GM18520 (cell line): ENCODE data around the gene RILP.

Source experiments
- ATAC-seq: cut with Tn5 transposase; IDR thresholded peaks from one replicate; pipeline ENCODE4 v1.9.1; 2021; ENCODE audit not compliant: unreplicated experiment

The RILP gene

DNA sequence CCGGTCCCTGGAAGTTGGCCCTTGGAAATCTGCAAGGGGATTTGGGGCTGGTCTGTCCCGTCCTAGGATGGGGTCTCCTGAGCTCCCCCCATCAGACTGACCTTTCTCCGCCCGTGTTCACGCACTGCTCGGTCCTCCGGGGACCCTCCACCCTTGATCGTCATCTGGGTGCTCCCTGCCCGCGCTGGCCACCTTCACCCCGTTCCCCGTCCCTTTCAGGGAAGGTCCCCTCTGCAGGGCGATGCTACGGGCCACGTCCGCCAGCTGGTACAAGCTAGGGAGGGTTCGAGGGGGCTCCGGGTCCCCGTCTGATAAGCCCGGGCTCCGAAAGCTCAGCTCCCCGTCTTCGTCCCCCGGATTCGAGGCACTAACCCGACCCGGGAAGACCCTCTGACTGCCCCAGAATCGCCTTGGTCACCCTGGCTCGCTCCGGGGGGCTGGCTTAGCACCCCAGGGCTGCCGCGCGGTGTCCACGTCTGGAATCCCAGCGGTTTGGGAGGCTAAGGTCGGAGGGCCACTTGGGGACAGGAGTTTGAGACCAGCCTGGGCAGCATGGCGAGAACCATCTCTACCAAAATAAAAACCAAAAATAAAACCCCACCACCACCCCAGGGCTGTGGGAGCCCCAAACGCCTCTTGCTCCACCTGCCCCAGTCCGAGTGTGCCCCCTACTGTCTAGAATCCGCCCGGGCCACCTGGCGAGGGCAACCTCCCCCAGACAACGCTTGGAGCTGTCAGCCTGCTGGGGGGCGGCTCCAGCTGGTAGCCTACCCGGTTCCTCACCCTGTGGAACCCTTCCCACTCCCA is 20.0 kb downstream of the RILP start:
- no peak for ATAC-seq

DNA sequence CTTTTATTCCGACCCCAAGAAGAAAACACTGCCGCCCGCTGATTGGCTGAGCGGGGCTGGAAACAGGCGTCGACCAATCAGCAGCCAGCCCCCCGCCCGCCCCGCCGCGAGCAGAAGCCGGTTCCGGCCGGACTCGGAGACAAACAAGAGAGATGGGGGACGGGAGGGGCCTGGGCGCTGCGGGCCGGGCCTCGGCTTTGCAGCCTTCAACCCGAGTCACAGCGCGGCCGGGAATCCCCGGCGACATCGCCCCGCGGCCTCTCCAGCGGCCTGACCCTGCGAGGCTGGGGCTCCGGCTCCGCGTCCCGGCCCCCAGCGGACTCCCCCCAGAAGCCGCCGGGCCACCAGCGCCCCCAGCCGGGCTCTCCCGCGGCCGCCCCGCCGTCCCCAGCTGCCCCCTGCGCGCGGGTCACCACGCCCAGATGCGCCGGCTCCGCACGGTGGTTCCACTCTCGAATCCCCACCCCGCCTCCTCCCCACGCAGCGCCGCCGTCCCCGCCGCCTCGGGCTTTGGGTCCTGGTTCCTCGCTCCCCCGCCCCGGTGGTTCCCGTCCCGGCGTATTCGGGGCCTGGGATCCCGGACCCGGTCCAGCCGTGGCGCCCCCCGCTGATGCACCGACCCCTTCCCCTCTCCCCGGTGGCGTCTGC is 20.7 kb downstream of the RILP start:
- peak; percentile 44 for ATAC-seq

DNA sequence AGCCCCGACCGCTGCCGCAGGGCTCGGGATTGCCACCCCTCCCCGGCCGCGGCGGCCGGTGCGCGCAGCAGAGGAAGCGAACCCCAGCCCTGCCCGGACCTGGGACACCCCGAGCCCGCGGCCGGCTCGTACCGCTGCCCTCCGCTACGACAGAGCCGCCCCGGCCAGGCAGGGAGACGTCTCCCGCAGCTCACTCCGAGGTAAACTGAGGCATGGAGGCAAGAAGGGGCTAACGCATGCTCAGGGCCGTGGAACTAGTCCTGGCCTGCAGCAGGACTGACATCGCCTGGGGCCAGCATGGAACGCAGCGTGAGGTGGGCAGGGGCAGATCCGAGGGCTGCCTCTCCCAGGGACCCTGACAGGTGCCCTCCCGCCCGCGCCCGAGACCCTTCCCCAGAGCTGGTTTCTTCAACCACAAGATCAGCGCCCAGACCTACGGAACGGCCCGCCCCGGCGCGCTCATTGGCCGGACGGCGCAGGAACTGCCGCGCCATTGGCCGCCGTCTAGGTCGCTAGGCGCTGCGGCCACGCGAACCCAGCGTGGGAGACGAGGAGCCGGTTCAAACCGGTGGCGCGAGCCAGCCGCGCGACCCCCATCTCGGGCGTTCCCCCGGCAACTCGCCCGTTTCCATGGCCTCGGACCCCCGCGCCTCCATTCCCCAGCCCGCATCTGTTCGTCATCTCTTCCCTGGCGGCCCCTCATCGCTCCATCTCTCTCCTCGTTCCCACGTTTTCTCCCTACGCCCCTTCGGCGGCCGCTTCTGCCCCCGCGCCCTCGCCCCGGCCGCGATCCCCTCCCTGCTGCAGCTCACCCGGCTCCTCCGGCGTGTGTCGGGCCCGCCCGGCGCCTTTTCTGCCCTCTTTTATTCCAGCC is 21.4 kb downstream of the RILP start, which contains the start of gene SLC43A2:
Gene SLC43A2 (minus strand): TSS at position 853 of the 874 bp plus-strand sequence. CDS start 960 bp downstream, outside the sequence.
- ATAC-seq, result peak; percentile 32

DNA sequence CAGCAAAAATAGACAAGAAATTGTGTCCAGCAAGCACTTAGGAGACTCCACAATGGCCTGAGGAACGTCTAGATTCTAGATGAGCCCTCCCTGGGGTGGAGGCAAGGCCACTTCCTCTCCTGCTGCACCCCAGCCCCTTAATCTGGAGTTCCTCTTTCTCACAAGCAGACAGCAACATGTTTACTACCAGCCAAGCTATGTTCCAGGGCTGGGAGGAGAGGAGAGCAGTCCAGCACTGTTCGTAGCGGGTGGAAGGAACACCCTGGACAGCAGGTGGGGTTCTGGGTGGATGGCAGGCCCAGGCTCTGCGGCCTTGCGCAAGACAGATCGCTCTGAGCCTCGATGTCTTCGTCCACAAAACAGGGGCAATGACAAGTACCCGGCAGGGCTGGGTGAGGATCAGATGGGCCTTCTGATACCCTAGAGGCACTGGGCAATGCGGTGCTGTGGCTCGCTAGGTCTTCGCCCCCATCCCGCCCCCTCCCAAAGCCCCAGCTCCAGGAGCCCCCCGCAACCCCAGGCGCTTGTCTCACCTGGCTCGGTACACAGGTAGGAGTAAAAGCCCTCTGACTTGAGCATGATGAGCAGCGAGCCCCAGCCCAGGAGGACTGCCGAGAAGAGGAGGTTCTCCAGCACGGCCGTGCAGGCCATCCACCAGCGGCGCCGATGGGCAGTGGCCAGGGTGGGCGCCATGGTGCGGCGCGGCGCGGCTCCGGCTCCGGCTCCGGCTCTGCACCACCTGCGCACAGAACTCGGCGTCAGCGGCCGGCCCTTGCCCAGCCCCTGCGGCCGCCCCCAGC is 22.3 kb downstream of the RILP start:
- ATAC-seq, result no peak

DNA sequence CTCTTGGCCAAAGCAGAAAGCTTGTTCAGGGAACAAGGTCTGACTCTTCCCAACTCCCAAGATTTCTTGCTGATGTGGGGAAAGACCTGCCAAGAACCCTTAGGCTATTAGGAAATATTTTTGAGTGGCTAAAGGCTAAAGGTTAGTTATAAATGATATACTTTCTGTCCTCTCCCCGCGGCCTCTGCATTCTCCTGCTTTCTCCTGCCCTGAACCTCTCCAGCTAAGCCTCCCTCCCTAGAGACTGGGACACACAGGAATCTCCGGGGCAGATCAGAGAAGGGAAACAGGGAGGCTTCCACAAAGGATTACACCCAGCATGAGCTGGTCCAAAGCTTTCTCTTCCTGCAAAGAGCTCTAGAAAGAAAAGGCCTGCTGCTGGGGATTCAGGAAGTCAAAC is 23.3 kb downstream of the RILP start:
- ATAC-seq, result no peak

DNA sequence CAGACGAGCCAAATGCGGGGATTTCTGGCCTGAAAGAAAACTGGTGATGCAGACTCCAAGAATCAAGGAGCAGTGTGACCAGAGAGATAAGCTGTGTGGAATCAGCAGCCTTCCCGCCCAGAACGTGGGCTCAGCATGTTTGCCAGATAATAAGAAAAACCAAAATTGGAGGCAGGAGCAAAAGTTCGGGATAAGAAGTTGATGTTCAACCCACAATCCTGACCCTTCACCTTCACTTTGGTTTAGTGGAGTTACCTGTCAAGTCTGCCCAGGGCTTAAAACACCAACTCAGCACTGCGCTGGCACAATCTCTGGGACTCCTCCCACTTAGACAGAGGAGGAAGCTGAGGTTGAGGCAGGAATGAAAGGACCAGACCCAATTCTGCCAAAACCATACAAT is 24.1 kb downstream of the RILP start:
- no peak for ATAC-seq

DNA sequence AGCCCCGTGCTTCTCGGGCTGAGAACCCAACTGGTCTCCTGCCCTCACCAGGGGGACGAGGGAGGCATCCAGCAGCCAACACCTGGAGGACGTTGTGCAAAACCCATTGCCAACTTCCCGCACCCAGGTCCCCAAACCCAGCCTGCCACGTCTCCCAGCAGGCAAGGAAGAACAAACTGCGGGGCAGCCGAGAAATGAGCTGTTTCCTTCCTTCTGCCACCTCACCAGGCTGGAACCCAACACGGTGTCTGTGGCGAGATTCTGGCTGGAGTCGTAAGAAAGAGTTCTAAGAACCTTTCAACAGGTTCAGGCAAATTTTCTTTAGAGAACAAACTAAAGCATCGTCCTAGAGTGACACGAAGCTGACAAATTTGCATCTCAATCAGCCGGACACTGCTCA is 24.6 kb downstream of the RILP start:
- no peak for ATAC-seq

DNA sequence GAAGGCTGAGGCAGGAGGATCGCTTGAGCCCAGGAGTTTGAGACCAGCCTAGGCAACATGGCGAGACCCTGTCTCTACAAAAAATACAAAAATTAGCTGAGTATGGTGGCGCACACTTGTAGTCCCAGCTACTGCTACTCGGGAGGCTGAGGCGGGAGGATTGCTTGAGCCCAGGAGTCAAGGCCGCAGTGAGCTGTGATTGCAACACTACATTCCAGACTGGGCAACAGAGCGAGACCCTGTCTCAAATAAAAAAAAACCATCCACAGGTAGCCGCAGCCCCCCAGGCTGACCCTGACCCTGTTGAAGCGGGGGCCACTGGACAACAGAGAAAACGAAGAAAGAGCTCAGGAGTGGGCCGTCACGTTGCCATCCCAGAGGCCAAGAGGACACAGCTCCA is 25.0 kb downstream of the RILP start:
- ATAC-seq, result no peak

DNA sequence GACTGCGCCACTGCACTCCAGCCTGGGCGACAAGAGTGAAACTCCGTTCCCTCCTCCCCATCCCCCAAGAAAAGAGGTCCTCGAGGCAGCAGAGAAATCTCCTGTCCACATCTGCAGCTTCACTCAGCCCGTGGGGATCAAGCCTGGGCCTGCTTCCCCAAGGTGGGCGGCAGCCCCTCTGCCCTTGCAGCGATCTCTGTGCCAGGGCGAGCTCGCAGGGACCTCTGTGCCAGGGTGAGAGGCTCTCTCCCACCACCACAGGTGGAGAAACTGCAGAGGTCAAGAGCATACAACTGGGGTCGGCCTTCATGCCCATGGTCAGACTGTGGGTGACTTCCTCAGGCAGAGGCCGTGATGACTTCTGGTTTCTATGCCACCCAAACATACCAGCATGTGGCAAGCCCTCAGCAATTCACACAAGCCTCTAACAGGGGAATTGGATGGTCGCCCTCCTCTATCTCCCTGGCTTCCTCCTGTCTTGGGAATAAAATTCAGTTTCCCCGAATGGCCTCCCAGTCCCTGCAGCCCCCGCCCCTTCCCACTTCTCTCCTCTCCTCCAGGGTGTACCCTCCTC is 26.5 kb downstream of the RILP start:
- ATAC-seq, result no peak

DNA sequence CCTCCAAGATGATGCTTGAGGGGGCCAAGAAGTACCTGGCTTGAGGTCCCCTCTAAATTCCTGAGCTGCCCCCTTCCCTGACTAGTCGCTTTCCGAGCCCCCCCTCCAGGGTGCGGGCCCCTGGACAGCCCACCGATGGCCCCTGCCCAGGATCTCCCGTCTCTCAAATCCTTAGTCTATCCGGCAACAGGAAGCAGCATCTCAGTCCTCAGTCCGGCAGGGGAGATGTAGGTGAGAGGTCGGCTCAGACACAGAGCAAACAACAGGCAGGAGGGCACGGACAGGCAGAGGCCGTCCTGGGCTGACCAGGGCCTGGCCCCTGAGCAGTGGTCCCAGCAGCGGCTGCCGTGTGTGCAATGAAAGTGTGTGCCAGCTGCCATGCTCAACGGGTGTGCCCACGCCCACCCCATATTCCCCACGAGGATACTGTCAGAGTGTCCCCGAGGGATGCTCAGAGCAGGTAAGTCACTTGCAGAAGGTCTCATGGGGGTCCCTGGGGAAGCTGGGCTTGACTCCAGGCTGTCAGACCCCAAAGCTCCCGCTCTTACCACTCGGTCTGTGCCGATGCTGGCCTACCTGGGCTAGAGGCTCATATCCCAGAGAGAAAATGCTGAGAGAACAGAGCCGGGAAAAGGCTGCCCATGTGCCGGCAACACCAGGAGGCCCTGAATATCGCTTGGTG is 28.3 kb downstream of the RILP start:
- no peak for ATAC-seq

DNA sequence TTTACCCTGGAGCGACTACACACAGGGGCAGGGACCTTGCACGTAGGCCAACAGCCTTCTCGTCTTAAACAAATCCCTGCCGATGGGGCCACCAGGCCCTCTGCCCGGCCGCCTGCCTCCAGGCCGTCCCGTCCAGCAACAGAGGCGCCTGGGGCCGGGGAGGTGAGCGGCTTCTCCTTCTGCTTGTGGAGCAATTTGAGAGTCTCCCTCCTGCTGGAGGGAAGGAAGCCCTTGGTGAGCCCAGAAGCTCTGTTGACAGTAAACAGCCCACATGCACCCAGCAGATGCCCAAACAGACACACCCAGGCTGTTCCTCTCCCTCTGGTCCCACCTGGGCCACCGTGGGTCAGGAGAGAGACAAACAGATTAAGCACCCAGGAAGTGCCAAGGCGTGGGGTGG is 29.2 kb downstream of the RILP start:
- ATAC-seq, result no peak

DNA sequence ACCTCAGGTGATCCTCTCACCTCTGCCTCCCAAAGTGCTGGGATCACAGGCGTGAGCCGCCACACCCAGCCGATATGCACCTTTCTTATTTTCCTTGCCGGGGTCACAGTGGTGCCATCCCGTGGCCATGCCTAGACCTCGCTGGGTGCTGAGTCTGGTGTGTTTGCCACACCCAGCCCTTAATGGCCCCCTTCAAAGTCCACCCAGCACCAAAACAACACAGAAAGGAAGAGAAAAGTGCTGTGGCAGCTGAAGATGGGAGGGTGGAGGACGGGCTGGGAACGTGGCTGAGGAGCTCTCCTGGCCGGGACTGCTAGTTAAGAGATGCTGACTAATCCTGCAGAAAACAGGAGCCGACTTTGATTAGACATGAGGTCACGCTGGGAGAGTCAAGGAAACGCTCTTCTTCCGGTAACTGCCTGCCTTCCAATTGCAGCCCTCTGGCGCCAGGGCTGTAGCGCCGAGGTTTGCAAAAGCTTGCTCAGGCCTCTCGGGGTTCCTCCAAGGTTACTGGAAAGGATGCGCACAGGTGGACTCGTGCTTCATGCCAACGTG is 32.0 kb downstream of the RILP start:
- no peak for ATAC-seq

DNA sequence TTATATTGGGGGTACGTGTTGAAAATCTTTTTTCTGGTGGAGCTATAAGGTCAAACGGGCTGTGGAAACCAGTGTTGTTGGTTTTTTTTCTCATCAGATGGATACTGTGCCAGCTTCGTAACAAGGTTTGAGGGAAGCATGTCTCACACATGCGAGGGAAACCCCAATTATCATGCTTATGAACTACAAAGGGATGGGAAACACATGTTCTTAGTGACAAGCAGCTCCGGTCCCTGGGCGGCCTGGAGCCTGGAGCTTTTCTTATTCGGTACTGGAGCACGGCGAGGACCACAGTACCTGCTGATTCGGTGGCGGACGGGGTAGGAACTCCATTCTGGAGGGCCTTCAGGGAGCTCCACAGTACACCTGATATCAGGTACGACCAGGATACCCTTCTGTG is 33.6 kb downstream of the RILP start:
- ATAC-seq, result no peak

DNA sequence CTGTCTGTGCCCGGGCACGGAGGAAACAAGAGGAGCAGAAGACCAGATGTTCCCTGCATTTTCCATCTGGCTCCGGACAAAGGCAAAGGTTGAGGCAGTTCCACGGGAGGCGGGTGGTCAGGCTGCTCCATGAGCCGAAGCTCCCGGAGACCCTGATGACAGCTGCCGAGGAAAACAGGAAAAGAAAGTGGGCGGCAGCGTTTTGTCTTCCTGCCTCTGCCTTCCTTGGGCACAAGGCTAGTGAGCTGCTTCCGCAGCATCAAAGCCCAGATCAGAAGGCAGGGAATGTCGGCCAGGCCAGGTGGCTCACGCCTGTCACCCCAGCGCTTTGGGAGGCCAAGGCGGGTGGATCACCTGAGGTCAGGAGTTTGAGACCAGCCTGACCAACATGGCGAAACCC is 37.3 kb downstream of the RILP start:
- ATAC-seq, result no peak

DNA sequence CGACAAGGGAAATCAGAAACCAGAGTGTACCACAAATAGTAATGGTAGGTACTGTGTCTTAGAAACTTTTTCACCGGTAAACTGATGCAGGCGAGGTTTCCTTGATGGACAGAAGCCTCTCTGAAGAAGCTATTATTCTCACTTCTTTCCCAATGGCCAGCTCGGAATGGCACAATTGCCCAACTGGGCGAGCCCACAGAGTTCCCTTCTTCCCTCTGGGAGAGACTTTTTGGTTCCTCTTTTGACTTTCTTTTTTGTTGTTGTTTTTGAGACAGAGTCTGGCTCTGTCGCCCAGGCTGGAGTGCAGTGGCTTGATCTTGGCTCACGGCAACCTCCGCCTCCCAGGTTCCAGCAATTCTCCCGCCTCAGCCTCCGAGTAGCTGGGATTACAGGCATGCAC is 38.0 kb downstream of the RILP start:
- no peak for ATAC-seq

DNA sequence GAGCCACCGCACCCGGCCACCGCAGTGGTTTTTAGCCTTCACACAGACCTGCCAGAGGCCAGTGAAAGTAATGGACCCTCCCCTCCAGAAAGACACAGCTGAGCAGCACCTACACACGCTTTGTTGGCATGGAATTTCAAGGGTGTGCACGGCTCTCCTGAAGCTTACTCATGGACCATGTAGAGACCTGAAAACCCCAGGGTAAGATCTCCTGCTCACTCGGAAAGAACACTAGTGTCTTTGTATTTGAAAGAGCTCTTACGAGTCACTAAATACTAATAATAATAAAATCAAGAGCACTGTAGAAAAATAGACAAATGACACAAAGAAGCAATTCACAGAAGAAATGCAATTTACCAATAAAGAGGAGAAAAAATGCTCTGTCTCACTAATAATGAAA is 41.0 kb downstream of the RILP start:
- no peak for ATAC-seq

DNA sequence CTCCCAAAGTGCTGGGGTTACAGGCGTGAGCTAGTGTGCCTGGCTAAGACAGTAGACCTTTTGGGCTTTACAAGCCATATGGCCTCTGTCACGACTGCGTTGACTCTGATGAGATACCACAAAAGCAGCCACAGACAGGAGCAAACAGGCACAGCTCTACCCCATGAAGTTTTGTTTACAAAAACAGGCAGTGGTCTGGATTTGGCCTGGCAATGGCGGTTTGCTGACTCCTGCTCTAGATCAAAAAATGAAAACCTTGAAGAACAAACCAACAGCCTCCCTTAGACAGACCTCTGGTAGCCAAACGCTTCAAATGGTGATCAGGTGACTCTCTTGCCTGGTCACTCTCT is 41.7 kb downstream of the RILP start:
- ATAC-seq, result no peak

DNA sequence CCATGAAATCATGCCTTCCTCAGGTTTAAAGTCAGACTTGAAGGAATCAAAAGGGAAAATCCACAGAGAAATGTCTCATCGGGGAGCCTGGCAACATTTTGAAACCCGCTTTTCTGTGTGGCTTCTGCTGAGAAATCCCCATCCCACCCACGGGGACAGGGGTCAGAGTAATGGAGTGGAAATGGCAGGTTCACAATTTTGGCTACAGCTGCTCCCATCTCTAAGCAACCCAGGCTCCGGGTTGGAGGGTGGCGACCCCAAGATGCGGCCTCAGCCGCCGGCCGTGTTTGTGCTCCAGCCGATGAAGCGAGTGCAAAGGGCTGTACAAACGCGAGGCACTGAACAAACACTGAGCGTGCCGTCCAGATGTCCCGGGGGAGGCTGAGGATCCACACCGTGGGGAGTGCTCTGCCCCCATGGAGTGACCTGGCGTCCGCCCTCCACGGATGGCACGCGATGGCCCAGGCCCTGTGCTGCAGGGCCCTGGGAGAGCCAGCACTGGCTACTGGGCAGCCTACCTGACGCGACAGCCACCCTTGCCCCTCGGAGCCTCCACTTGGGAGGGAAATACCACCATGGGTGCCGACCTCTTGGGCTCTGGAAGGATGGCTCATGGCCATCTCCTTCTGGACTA is 43.2 kb downstream of the RILP start:
- no peak for ATAC-seq

DNA sequence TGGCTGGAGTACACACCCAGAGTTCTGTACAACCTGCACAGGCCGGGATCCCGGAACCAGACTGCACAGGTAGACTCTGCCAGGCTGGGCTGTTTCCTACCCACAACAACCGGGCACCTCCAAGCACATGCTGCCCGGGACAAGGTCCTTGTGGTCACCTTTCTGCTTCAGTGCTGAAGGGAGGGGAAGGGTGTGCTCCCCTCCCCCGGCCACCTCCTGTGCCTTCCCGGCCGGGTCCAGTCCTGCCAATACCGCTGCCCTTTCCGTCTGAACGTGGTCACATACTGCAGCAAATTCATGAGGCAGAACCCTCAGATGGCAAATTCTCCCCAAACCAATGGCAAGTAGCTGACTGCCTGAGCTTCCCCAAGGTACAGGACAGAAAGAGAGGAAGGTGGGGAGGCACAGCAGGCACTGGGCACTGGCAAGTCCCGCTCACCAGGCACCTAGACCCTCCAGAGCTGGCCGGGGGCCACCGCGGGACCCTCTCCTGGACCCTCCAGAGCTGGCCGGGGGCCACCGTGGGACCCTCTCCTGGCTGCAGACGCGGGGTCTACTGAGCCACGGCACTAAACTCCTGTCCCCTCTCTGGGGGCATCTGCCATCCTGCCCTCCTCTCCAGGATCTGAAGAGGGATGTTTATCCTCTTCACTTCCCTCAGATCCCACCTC is 43.9 kb downstream of the RILP start:
- ATAC-seq, result no peak
